ENCODE results near the gene FBXL7.

The FBXL7 gene

DNA sequence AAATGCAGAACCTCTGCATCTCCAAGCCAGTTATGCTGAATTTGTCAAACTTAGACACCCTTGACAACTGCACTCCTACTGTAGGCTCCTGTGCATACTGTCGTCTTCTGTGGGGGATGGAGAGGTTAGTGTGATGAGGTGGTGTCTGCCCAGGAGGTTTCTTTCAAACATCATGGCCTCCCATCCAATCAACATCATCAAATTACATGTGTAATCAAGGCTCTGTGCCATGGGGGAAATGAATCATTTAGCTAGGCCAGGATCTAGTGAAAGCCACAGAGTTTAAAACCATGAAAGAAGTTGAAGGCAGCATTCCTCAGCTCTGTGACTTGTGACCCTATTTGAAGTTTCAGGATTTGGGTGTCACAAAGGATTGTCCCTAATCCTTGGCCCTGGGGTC lies 439.0 kb downstream of the FBXL7 start:
- DNase-seq (ENCODE audit: low spot score in 2 of 2) = no peak
- in situ Hi-C loops (cut with MboI; ENCODE audit: low sequenced_read_pairs) = no loop called here

DNA sequence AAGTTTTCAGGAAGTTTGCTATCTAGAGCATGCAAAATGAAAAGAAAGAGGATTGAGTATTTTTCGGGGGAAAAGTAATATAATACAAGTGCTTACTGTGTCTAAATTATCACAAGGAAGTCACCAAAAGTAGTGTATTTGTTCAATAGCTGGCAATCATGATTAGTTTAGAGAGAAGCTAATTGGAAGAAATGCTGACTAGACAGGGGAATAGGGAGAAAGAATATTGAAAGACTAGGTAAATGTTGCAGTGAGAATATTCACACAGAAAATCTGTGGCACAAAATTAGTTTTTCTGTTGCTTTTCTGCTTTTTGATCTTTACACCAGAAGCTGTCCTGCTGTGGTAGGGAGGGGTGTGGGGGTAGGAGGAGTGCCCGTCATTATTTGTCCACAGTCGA lies 440.9 kb downstream of the FBXL7 start:
- no peaks in the 10 kb centered on the region for H3K36me3 ChIP-seq (replicated peaks)
- in situ Hi-C loops (cut with MboI; ENCODE audit: low sequenced_read_pairs) = no loop called here

More for the DNA sequence above, 439.0 kb downstream of the FBXL7 start:
- Histone ChIP-seq H3K36me3 (replicated peaks) (no peaks in the 10 kb centered on the region), H3K27me3 (ENCODE audit: low read depth) (no peaks in the 10 kb centered on the region), H3K4me1 (peaks cover 5% of the 10 kb centered on the region), H3K4me3 (no peak overlapping the region), H3K9me3 (no peaks in the 10 kb centered on the region)

DNA sequence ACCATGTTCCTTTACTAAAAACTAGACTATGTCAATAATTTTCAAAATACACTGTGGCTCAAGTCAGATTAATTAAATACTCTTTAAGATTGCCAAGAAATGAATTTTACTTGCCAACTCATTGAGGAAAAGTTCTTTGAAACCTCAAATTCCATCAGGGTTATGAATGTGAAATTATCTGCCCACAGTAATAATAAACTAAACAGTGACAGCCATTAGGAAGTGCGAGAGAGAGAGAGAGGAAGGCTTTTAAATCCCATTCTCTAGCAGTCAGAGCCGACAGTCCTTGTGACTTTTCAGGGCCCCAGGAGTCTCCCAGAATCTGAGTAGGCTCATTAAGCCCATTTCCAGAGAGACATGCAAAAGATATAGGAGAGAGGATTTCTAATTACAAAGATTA lies 443.5 kb downstream of the FBXL7 start:
- Histone ChIP-seq H3K9me3 (no peaks in the 10 kb centered on the region), H3K4me1 (peaks cover 12% of the 10 kb centered on the region), H3K36me3 (replicated peaks) (no peaks in the 10 kb centered on the region), H3K27me3 (ENCODE audit: low read depth) (no peaks in the 10 kb centered on the region), H3K4me3 (no peak overlapping the region)
- DNase-seq (ENCODE audit: low spot score in 2 of 2) = no peak
- in situ Hi-C loops (cut with MboI; ENCODE audit: low sequenced_read_pairs) = no loop called here

More for the DNA sequence above, 440.9 kb downstream of the FBXL7 start:
- H3K27me3 ChIP-seq (ENCODE audit: low read depth) = no peaks in the 10 kb centered on the region
- peaks cover 12% of the 10 kb centered on the region for H3K4me1 ChIP-seq
- no peaks in the 10 kb centered on the region for H3K9me3 ChIP-seq
- DNase-seq (ENCODE audit: low spot score in 2 of 2) = no peak
- no peak overlapping the region for H3K4me3 ChIP-seq

DNA sequence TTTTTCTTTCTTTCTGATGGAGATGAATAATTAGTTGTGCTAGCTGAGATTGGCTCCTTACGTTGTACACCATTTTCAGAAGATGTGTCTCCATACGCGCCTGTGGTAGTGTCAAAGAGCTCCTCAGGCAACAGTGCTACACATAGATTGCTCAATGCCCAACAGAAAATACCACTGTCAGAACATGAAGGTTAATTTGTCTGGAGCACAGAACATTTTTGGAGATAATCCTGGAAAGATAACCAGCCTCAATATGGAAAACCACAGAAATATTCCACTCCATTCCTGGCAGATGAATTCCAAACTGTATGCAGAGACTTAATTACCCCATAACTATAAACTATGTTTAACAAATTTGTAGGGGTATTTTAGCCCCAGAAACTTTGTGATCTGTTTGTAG lies 446.0 kb downstream of the FBXL7 start:
- Histone ChIP-seq H3K4me3 (no peak overlapping the region), H3K4me1 (peaks cover 12% of the 10 kb centered on the region), H3K9me3 (no peaks in the 10 kb centered on the region), H3K27me3 (ENCODE audit: low read depth) (no peaks in the 10 kb centered on the region), H3K36me3 (replicated peaks) (no peaks in the 10 kb centered on the region)
- no peak for DNase-seq (ENCODE audit: low spot score in 2 of 2)
- in situ Hi-C loops (cut with MboI; ENCODE audit: low sequenced_read_pairs) = no loop called here

DNA sequence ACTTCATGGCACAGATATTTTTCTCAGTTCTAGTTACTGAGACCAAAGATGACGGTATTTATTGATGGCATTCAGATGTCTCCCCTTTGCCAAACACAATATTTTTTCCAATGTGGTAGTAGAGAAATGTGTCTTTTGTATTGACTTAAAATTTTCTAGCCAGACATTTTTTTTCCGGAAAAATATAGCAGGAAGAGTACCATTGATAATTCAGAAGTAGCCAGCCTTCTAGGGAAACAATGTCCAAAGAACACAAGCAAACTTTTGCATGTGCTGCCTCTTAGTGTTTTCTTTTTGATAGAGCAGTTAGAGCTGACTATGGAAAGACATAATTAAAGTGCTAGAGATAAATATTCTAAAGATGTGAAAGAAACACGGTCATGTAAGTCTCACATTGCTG lies 448.2 kb downstream of the FBXL7 start:
- peaks cover 12% of the 10 kb centered on the region for H3K4me1 ChIP-seq
- no peak overlapping the region for H3K4me3 ChIP-seq
- in situ Hi-C loops (cut with MboI; ENCODE audit: low sequenced_read_pairs) = no loop called here
- H3K36me3 ChIP-seq (replicated peaks) = no peaks in the 10 kb centered on the region
- DNase-seq (ENCODE audit: low spot score in 2 of 2) = no peak
- H3K9me3 ChIP-seq = no peaks in the 10 kb centered on the region
- H3K27me3 ChIP-seq (ENCODE audit: low read depth) = no peaks in the 10 kb centered on the region

DNA sequence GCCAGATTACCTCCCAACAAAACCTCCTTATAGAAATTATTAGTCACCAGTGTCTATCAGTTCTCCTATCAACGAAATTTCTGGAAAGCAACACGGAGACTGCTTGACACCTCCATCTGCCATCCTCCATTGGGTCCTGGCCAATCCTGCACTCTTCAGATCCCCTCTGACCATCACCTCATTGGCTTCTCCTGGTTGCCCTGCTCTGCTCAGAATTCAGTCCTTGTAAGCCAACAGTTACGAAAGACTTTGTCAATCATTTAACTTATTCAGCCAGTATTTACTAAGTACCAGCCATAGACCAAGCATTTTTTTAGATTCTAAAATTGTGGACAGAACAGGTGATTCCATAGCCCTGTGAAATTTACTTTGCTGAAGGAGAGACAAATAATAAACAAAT lies 451.1 kb downstream of the FBXL7 start:
- DNase-seq (ENCODE audit: low spot score in 2 of 2) = no peak
- Histone ChIP-seq H3K27me3 (ENCODE audit: low read depth) (no peaks in the 10 kb centered on the region), H3K4me1 (no peaks in the 10 kb centered on the region), H3K4me3 (no peak overlapping the region), H3K36me3 (replicated peaks) (no peaks in the 10 kb centered on the region), H3K9me3 (no peaks in the 10 kb centered on the region)
- in situ Hi-C loops (cut with MboI; ENCODE audit: low sequenced_read_pairs) = no loop called here

DNA sequence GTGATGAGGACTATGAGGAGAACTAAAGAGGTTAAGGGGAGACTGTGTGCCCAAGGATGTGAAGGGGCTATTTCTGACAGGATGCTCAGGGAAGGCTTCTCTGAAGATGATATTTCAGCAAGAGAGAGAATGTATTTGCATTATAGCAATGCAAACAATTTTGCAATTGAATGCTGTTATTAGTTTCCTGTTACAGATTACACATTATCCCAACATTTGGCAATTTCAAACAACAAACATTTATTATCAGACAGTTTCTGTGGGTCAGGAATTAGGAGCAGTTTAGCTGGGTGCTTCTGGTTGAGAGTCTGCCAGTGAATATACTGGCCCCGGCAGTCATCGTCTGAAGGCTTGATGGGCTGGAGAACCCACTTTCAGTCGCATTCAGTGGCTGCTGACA lies 451.6 kb downstream of the FBXL7 start:
- DNase-seq (ENCODE audit: low spot score in 2 of 2) = no peak
- in situ Hi-C loops (cut with MboI; ENCODE audit: low sequenced_read_pairs) = no loop called here

DNA sequence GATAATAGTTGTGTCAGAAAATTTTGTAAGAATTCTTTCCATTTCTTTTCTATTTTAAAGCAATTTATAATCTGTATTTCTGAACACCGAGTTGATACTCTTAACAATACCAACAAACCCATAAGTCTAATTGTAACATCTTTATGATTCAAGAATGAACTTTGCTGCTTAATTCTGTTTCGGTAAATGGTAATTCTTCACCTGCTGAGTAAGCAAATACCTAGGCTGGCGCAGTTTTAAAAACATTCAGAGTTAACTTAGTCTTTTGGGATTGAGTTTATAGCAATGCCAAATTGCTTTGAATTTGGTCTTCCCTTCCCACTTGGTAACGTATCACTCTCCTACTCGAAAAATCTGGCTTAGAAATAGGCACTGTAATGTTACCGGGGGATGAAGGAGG lies 456.6 kb downstream of the FBXL7 start:
- no peaks in the 10 kb centered on the region for H3K4me1 ChIP-seq
- no peaks in the 10 kb centered on the region for H3K9me3 ChIP-seq
- no peak for DNase-seq (ENCODE audit: low spot score in 2 of 2)
- H3K27me3 ChIP-seq (ENCODE audit: low read depth) = no peaks in the 10 kb centered on the region
- no peaks in the 10 kb centered on the region for H3K36me3 ChIP-seq (replicated peaks)
- no peak overlapping the region for H3K4me3 ChIP-seq
- in situ Hi-C loops (cut with MboI; ENCODE audit: low sequenced_read_pairs) = no loop called here

More for the DNA sequence above, 451.6 kb downstream of the FBXL7 start:
- Histone ChIP-seq H3K27me3 (ENCODE audit: low read depth) (no peaks in the 10 kb centered on the region), H3K36me3 (replicated peaks) (no peaks in the 10 kb centered on the region), H3K9me3 (no peaks in the 10 kb centered on the region), H3K4me3 (no peak overlapping the region), H3K4me1 (no peaks in the 10 kb centered on the region)

DNA sequence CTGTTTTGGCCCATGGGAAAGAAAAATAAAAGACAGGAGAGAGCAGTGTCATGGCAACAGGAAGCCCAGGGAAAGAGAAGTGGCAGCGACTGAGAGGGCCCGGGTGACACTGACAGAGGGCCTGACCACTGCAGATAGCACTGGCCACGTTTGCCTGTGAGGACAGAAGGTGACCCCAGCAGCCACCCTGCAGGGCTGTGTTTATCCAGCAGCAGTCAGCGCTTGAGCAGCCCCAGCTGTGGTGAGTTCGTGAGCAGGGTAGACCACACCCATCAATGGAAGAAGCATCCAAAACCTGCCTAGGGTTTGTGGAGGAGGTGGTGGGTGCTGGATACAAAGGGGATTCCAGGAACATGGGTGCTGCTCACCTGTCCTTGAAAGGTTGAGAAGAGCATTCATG lies 457.1 kb downstream of the FBXL7 start:
- Histone ChIP-seq H3K9me3 (no peaks in the 10 kb centered on the region), H3K4me1 (no peaks in the 10 kb centered on the region), H3K4me3 (no peak overlapping the region), H3K27me3 (ENCODE audit: low read depth) (no peaks in the 10 kb centered on the region), H3K36me3 (replicated peaks) (no peaks in the 10 kb centered on the region)
- DNase-seq (ENCODE audit: low spot score in 2 of 2) = no peak
- in situ Hi-C loops (cut with MboI; ENCODE audit: low sequenced_read_pairs) = no loop called here

DNA sequence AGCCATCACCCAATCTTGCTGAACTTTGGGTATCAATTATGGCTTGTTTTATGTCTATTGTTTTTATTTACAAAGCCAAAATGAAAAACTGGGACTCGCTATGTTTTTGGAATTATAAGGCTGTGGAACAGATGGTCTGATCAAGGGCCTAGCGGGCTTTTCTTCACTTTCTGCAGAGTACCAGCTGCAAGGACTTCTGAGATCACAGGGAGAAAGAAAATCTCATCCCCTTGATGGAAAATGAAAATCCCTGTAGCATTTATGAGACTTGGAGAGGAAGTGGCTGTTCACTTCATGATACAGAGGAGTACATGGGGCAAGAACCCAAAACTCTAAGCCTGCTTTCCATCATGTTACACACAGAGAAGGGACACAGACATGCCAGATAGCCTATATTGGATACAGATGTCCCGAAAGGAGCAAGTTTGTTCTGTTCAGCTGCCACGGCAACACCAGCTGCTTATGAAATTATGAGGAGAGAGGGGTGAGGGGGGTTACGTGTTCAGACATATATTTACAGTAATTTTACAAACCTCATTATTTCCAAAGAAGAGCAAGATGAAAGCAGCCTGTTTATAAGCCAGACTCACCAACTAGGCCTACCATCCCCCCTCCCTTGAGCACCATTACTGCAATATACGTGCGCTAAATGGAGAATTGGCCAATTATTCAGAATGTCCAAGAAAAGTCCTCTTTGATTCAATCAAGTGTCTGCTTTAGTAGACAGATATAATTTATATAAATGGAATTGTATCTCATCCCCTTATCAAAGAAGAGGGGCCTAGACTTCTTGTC lies 459.6 kb downstream of the FBXL7 start:
- Histone ChIP-seq H3K27me3 (ENCODE audit: low read depth) (no peaks in the 10 kb centered on the region), H3K36me3 (replicated peaks) (no peaks in the 10 kb centered on the region), H3K4me1 (no peaks in the 10 kb centered on the region), H3K9me3 (no peaks in the 10 kb centered on the region), H3K4me3 (no peak overlapping the region)
- in situ Hi-C loops (cut with MboI; ENCODE audit: low sequenced_read_pairs) = no loop called here
- no peak for DNase-seq (ENCODE audit: low spot score in 2 of 2)

DNA sequence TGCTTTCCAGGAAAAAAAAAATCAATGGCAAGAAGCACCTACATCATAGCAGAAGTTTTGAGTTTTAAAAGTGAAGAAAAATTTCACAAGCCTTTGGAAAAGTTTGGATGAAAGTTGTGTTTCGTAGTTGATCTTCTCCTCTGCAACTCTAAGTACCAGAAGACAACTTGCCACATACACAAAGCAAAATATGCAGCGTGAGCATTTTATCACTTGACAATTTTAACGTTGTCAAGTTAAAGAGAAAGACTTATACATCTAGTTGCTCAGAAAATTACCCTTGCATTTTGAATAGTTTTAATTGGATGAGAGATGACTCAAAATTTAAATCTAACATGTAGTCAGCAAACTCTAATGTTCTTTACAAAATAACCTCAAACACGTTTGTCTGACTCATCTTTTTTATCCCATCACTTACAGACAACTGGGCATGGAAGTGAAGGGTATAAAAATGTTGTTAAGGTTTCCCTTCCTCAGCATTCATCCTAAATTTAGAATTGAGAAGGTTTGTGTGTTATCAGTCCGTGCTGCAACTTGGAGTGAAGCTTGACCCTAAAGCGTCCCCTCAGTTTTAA lies 466.2 kb downstream of the FBXL7 start:
- Histone ChIP-seq H3K36me3 (replicated peaks) (no peaks in the 10 kb centered on the region), H3K27me3 (ENCODE audit: low read depth) (no peaks in the 10 kb centered on the region), H3K9me3 (no peaks in the 10 kb centered on the region), H3K4me3 (no peak overlapping the region), H3K4me1 (no peaks in the 10 kb centered on the region)
- in situ Hi-C loops (cut with MboI; ENCODE audit: low sequenced_read_pairs) = no loop called here
- no peak for DNase-seq (ENCODE audit: low spot score in 2 of 2)

DNA sequence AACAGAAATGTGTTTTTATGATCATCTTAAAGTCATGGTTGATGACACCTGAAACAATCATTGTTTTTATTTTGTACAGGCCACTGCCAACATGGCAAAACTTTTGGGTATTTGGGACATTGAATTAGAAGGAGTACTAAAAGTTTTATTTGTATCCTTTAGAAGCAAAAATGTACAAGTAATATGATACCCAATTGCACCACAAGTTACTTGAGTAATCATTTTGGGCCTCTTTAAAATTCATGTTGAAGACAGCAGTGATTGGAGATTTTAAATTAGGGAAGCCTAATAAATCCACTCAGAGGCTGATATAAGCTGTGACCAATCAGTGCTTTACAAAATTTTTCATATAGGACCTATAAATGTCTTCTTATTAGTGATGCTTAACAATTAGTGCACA lies 466.7 kb downstream of the FBXL7 start:
- Histone ChIP-seq H3K27me3 (ENCODE audit: low read depth) (no peaks in the 10 kb centered on the region), H3K4me1 (no peaks in the 10 kb centered on the region), H3K9me3 (no peaks in the 10 kb centered on the region), H3K36me3 (replicated peaks) (no peaks in the 10 kb centered on the region), H3K4me3 (no peak overlapping the region)
- in situ Hi-C loops (cut with MboI; ENCODE audit: low sequenced_read_pairs) = no loop called here
- no peak for DNase-seq (ENCODE audit: low spot score in 2 of 2)

DNA sequence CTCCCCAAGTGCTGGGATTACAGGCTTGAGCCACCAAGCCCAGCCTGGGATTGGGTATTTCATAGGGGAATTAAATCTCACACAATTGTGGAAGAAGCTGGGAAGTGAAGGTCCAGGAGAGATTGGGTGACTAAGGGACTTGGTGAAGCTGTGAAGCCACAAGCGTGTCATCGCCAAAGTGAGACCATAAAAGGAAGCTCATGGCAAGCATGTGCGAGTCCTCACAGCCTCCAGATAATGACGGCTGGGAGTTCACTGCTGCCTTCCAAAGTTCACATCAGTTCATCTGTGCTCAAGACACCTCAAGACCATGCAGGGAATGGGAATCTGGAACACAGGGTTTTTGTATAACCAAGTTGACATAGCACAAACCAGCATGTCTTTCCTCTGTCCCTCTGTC lies 469.0 kb downstream of the FBXL7 start:
- no peaks in the 10 kb centered on the region for H3K4me1 ChIP-seq
- in situ Hi-C loops (cut with MboI; ENCODE audit: low sequenced_read_pairs) = no loop called here
- no peaks in the 10 kb centered on the region for H3K36me3 ChIP-seq (replicated peaks)
- no peak for DNase-seq (ENCODE audit: low spot score in 2 of 2)
- no peak overlapping the region for H3K4me3 ChIP-seq
- no peaks in the 10 kb centered on the region for H3K27me3 ChIP-seq (ENCODE audit: low read depth)
- H3K9me3 ChIP-seq = no peaks in the 10 kb centered on the region

DNA sequence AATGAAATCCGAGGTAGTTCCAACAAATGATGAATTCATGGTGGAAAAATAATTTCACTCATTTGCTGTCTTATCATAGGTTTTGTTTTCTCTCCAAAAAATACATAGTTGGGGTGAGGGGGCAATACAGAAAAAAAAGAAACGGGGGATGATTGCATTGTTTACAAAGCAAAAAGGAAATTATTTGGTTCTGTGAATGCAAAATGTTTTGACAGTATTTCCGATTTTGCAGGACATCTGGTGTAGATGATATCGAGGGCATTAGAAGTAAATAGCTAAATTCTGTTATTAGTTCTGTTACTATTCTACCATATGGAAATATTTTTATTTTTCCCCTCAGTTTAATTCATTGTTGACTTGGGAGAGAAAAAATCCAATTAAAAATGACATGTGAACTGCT lies 477.9 kb downstream of the FBXL7 start:
- Histone ChIP-seq H3K27me3 (ENCODE audit: low read depth) (peaks cover 5% of the 10 kb centered on the region), H3K9me3 (peaks cover 4% of the 10 kb centered on the region; the same call in 1 of the 2 replicates), H3K4me3 (no peak overlapping the region), H3K36me3 (replicated peaks) (no peaks in the 10 kb centered on the region), H3K4me1 (no peaks in the 10 kb centered on the region)
- in situ Hi-C loops (cut with MboI; ENCODE audit: low sequenced_read_pairs) = loop anchor here (25.0 kb wide), 1 partner anchor 166 kb away; no protein-coding TSS in a partner anchor
- DNase-seq (ENCODE audit: low spot score in 2 of 2) = no peak
